Measurements from ENCODE around the gene TULP4. TPM values are rescaled to one million over a fixed set of nuclear protein-coding genes. Genes with fewer than 3 reads are reported as not detected.

Gene TULP4
- total RNA-seq, 1 donor from 2014 or later: 171 TPM

DNA sequence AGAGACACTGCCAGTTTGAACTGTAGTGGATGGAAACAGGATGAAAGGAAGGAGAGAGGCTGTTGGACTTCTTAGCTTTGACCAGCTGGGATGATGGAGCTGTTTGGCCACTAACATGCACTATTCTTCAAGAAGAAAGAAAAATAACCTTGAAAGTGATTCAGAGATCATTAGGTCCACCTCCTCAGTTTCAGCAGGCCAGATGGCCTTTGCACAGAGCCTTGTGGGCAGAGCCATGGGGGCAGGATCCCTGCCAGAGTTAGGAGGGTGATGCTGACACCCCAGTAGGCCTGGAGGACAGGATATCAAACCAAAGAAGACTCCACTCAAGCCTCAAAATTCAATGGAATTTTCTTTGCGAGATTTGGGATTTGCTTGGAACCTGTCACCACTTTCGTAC is 173.2 kb downstream of the TULP4 start:
- Mint-ChIP-seq H3K36me3 (ENCODE audit: insufficient read depth) (peaks cover 35% of the 10 kb centered on the region), H3K9me3 (ENCODE audit: low read depth) (no peaks in the 10 kb centered on the region), H3K4me1 (ENCODE audit: low read depth) (no peaks in the 10 kb centered on the region), H3K27ac (no peak overlapping the region), H3K27me3 (no peaks in the 10 kb centered on the region), H3K4me3 (ENCODE audit: low read depth) (no peak overlapping the region)
- TF ChIP-seq CTCF (IDR thresholded peaks at IDR 0.05; ENCODE audit: unreplicated experiment): no peak
- DNase-seq (ENCODE audit: low spot score, unreplicated experiment): no peak

- DNase-seq (ENCODE audit: low spot score, unreplicated experiment): no peak
- H3K27me3 Mint-ChIP-seq: no peaks in the 10 kb centered on the region
- peaks cover 27% of the 10 kb centered on the region for H3K36me3 Mint-ChIP-seq (ENCODE audit: insufficient read depth)
- H3K9me3 Mint-ChIP-seq (ENCODE audit: low read depth): no peaks in the 10 kb centered on the region
- no peaks in the 10 kb centered on the region for H3K4me1 Mint-ChIP-seq (ENCODE audit: low read depth)
- no peak overlapping the region for H3K27ac Mint-ChIP-seq
- no peak overlapping the region for H3K4me3 Mint-ChIP-seq (ENCODE audit: low read depth)
- no peak for TF ChIP-seq CTCF (IDR thresholded peaks at IDR 0.05; ENCODE audit: unreplicated experiment)
These were observed 175.2 kb downstream of the TULP4 start for GRCh38 chr6:158487495-158487894.

GRCh38 chr6:158488065-158488464 is 175.8 kb downstream of the TULP4 start:
- no peak for DNase-seq (ENCODE audit: low spot score, unreplicated experiment)
- Mint-ChIP-seq H3K36me3 (ENCODE audit: insufficient read depth) (peaks cover 29% of the 10 kb centered on the region), H3K27ac (no peak overlapping the region), H3K27me3 (no peaks in the 10 kb centered on the region), H3K4me3 (ENCODE audit: low read depth) (no peak overlapping the region), H3K9me3 (ENCODE audit: low read depth) (no peaks in the 10 kb centered on the region), H3K4me1 (ENCODE audit: low read depth) (no peaks in the 10 kb centered on the region)
- TF ChIP-seq CTCF (IDR thresholded peaks at IDR 0.05; ENCODE audit: unreplicated experiment): no peak

- TF ChIP-seq CTCF (IDR thresholded peaks at IDR 0.05; ENCODE audit: unreplicated experiment): no peak
- H3K27me3 Mint-ChIP-seq: no peaks in the 10 kb centered on the region
- H3K4me1 Mint-ChIP-seq (ENCODE audit: low read depth): no peaks in the 10 kb centered on the region
- no peak overlapping the region for H3K4me3 Mint-ChIP-seq (ENCODE audit: low read depth)
- no peaks in the 10 kb centered on the region for H3K9me3 Mint-ChIP-seq (ENCODE audit: low read depth)
- H3K36me3 Mint-ChIP-seq (ENCODE audit: insufficient read depth): peaks cover 33% of the 10 kb centered on the region
- no peak overlapping the region for H3K27ac Mint-ChIP-seq
- no peak for DNase-seq (ENCODE audit: low spot score, unreplicated experiment)
These were observed 177.2 kb downstream of the TULP4 start for GRCh38 chr6:158489441-158489840.

- no peak for DNase-seq (ENCODE audit: low spot score, unreplicated experiment)
- Mint-ChIP-seq H3K4me1 (ENCODE audit: low read depth) (peaks cover 5% of the 10 kb centered on the region), H3K4me3 (ENCODE audit: low read depth) (no peak overlapping the region), H3K27ac (no peak overlapping the region), H3K9me3 (ENCODE audit: low read depth) (no peaks in the 10 kb centered on the region), H3K36me3 (ENCODE audit: insufficient read depth) (peaks cover 35% of the 10 kb centered on the region), H3K27me3 (no peaks in the 10 kb centered on the region)
- no peak for TF ChIP-seq CTCF (IDR thresholded peaks at IDR 0.05; ENCODE audit: unreplicated experiment)
These were observed 180.6 kb downstream of the TULP4 start for GRCh38 chr6:158492881-158493280.
